GM21423 (cell line): ENCODE data around the gene PPP4R3C.
"Not testable (repeated sequence)": the region's sequence is repeated elsewhere in the genome, so short reads cannot be mapped to it uniquely, and the experiment has no call there.

Experiments used
- ATAC-seq: cut with Tn5 transposase; IDR thresholded peaks from one replicate; pipeline ENCODE4 v1.9.1; 2021; ENCODE audit warnings: mild to moderate bottlenecking, moderate library complexity; ENCODE audit not compliant: unreplicated experiment

Gene PPP4R3C

DNA sequence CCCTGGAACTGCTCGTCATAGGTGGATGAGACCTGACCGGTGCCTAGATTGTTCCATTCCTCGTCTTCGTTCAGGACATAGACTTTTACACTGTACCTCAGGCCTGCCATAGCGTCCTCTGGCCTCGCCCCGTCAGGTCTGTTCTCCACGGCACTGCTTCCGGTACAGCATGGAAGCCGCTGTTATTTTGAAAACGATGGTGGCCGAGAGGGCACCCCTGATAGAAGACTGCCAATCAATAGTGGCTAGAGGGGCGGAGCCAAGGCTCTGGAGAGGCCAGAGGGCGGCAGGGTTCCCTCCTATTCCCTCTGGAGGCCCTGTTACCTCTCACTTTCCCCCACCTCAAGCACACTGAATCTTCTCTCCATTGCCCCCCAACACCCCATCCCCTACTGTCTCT is at the start of gene PPP4R3C:
PPP4R3C (minus strand) TSS at position 155 of the 400 bp plus-strand sequence; CDS start at position 110, 45 bp downstream.
- ATAC-seq = no peak

DNA sequence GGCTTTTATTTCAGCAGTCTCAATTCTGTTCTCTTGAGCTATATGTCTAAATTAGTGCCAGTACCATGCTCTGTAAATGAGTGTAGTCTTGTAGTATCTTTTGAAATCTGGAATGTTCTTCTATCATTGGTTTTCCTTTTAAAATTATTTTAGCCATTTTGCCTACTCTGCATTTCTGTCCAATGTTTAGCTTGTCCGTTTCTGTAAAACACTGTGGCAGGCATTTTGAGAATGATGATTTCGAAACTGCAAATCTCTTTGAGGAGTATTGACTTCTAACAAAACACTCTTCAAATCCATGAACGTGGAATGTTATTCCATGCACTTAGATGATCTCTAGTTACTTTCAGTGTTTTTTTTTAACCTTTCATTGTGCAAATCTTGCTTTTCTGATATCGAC is 28.3 kb upstream of the PPP4R3C start:
- ATAC-seq = no peak

DNA sequence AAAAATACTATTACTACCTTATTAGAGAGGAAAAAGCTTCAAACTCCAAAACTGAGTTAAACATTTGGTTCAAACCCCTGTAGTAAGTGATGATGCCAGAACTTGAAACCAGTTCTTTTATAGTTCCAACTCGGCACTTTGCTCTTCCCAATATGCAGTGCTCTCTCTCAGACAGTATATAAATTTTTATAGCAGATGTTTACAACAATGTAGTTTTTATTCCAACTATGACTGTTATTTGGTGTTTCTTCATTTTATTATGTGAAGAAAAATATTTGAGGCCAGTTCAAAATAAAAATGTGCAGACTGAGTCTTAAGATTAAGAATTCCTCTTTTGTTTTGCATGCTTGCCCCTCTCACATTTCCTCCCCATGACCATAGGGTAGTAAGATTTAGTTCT is 2.9 kb upstream of the PPP4R3C start:
- no peak for ATAC-seq

DNA sequence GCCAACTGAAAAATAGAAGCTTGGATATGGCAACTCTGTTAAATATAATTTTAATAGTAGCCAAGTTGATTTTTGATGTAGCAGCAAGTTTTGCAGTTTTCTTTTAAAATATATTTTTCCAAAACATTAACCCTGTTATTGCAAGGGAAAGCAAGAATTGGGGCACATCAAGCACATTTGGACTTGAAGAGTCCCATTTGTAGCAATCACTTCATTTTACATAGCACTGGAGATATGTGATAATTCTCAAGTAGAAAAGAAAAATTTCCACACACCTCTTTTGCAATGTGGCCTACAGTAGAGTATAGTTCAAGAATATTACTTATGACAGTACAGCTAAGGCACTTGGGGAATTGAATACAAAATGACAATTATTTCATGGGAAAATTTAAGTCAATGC is 1.9 kb upstream of the PPP4R3C start:
- no peak for ATAC-seq

DNA sequence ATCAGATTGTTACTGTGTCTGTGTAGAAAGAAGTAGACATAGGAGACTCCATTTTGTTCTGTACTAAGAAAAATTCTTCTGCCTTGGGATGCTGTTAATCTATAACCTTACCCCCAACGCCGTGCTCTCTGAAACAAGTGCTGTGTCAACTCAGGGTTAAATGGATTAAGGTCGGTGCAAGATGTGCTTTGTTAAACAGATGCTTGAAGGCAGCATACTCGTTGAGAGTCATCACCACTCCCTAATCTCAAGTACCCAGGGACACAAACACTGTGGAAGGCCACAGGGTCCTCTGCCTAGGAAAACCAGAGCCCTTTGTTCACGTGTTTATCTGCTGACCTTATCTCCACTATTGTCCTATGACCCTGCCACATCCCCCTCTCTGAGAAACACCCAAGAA is 4.0 kb downstream of the PPP4R3C start:
- ATAC-seq = not testable (repeated sequence)

DNA sequence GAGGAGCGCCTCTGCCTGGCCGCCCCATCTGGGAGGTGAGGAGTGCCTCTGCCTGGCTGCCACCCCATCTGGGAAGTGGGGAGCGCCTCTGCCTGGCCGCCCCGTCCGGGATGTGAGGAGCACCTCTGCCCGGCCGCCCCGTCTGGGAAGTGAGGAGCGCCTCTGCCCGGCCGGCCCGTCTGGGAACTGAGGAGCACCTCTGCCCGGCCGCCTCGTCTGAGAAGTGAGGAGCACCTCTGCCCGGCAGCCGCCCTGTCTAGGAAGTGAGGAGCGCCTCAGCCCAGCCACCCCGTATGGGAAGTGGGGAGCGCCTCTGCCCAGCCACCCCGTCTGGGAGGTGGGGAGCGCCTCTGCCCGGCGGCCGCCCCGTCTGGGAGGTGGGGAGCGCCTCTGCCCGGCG is 4.6 kb downstream of the PPP4R3C start:
- ATAC-seq = not testable (repeated sequence)

DNA sequence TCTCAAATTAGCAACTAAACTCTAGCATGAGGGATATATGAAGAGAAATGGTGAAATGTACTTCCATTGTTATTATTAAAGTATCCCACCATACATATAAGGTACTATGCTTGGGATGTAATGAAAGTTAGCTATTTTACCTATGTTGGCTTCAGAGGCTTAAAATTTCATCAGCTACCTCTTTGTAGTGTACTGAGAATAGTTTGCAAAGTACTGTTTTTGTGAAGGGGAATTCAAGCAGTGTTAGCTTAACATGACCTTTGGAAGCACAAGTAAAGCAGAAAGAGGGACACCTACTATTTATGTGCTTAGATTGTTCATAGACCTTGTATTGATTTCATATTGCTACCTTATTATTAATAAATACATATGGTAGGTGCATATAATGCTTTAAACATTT is 11.8 kb downstream of the PPP4R3C start:
- no peak for ATAC-seq

DNA sequence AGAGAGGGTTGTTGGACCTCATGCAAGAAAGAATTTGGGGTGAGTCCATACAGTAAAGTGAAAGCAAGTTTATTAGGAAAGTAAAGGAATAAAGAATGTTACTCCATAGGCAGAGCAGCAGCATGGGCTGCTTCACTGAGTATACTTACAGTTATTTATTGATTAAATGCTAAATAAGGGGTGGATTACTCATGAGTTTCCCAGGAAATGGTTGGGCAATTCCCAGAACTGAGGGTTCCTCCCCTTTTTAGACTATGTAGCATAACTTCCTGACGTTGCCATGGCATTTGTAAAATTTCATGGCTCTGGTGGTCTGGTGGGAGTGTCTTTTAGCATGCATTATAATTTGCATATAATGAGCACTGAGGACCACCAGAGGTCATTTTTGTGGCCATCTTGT is 16.7 kb downstream of the PPP4R3C start:
- ATAC-seq = no peak

DNA sequence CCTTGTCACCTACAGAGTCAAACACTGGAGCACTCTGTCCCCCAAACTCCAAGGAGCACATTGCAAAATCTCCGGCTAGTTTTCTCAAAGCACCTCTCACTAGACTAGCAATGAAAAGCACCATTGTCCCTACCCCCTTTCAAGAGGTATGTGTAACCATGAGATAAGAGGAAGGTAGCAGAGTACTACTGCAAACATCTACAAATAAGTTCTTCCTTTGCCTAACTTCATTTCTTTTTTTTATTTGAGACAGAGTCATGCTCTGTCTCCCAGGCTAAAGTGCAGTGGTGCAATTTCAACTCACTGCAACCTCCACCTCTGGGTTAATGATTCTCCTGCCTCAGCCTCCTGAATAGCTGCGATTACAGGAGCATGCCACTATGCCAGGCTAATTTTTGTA is 17.7 kb downstream of the PPP4R3C start:
- ATAC-seq = no peak

DNA sequence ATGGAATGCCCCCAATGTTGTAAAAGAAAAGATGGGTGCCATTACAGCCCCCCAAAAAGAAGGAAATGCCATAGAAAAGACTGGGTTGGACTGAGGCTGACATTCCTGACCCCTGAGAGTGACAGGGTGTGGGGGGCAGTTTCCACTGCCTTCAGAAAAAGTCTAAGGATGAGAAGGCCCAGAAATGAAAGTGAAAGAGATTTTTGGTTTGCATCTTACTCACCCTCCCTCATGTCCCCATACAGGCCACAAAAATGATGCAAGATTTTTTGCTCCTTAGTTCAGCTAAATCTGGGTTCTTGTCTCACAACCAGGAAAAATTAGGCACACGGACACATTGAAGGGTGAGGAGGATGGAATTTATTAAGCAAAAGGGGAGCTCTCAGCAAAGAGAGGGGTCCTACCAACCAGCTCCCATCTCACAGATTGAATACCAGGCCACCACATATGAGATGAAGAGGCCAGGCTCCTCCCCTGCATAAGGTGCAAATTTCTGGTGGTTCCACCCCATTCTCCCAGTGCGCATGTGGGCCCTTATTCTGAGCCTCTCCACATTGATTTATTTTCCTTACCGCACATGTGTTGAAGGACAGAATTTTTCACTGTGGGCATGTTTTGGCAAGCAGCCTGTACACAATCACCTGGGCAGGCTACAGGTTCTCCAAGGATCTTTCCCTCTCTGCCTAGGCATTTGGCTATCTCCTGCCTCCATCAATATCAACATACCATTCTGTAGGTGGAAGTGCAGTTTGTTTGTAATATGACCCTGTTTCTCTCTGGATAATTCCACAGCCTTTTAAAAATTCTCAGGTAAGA is 18.8 kb downstream of the PPP4R3C start:
- ATAC-seq = no peak

DNA sequence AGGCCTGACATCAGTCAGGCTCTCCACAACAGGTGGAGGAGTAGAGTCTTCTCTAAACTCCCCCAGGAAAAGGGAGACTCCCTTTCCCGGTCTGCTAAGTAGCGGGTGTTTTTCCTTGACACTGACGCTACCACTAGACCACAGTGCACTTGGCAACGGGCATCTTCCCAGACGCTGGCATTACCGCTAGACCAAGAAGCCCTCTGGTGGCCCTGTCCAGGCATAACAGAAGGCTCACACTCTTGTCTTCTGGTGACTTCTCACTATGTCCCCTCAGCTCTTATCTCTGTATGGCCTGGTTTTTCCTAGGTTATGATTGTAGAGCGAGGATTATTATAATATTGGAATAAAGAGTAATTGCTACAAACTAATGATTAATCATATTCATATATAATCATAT is 20.7 kb downstream of the PPP4R3C start:
- not testable (repeated sequence) for ATAC-seq

DNA sequence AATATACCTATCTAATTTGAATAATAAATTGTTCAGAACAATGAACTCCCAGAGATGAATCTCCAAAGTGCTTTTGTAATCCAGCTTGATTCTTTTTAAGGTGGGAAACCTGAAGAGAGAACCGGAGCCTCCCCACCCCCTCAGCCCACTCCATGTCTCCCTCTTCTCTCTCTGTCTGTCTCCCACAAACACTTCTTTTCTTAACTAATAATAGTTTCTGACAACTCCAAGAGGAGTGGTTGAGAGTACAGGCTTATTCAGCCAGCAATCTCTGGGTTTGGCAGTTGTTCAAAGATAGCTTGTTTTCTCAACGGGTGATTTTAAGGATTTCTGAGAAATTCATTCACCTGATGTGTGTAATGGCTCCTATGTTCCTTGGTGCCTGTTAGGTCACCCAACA is 23.4 kb downstream of the PPP4R3C start:
- no peak for ATAC-seq

DNA sequence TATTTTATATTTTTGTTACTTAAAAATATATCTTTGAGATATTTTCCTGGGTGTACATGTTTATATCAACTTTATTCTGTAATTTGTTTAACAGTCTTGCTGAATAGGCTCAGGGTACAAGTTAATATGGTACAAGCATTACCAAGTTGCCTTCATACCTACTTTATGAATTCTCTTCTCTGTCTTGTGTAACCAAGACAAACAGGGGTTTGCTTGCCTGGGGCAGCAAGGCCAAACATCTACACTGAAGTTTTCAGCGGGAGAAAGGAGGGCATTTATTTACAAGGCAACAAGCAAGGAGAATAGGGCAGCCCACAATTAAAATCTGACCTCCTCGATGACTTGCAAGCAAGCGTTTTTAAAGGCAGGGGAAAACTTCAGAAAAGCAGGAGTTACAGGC is 24.2 kb downstream of the PPP4R3C start:
- no peak for ATAC-seq

DNA sequence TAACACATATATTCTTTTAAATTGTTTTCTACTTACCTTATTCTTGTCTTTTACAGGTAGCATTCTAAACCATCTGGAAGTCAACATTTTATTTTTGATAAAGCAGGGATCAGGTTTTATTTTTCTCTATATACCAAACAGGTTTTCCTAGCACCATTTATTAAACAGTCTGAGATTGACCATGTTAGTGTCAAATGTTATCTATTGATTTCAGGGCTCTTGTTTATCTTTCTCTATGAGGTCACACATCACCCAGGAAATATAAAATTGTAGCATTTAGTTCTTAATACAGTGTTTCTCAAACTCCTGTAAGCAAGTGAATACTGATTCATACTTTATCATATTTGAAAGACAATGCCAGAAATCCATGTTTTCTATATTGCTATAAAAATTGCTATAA is 28.1 kb downstream of the PPP4R3C start:
- ATAC-seq = no peak
